GM21576 (cell line): ENCODE results near the gene NKTR.
A peak's percentile ranks its signal among the peaks of the same experiment; 100 is the strongest.
"Not testable (repeated sequence)": the region's sequence is repeated elsewhere in the genome, so short reads cannot be mapped to it uniquely, and the experiment has no call there.

Source experiments
- ATAC-seq: cut with Tn5 transposase; IDR thresholded peaks from one replicate; pipeline ENCODE4 v1.9.1; 2021; ENCODE audit warnings: mild to moderate bottlenecking, moderate library complexity; ENCODE audit not compliant: unreplicated experiment

Gene NKTR

DNA sequence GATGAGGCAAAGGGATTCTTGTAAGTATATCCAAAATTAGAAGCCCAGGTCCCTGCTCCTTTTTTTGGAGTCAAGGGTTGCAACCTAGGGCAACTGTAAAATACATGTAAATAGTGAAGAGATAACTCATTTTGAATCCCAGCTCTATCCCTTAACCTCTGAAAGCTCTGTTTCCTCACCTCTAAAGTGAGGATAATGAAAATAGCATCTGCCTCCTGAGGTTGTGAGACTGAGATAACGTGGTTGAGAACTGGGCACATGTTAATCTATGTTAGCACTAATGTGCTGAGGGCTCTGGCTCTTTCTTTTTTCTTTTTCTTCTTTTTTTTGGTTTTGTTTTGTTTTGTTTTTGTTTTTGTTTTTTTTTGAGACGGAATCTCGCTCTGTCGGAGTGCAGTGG lies 4.8 kb upstream of the NKTR start:
- no peak for ATAC-seq

DNA sequence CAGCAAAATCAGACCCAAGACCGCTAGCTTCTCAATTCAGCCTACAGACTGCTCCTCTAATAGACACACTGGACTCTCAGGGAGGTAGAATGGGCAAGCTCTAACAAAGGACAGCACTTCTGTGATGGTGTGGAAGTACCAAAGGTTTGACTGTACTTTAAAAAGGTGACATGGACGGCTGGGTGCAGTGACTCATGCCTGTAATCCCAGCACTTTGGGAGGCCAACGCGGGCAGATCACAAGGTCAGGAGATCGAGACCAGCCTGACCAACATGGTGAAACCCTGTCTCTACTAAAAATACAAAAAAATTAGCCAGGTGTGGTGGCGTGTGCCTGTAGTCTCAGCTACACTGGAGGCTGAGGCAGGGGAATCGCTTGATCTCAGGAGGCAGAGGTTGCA lies 3.4 kb upstream of the NKTR start:
- not testable (repeated sequence) for ATAC-seq

DNA sequence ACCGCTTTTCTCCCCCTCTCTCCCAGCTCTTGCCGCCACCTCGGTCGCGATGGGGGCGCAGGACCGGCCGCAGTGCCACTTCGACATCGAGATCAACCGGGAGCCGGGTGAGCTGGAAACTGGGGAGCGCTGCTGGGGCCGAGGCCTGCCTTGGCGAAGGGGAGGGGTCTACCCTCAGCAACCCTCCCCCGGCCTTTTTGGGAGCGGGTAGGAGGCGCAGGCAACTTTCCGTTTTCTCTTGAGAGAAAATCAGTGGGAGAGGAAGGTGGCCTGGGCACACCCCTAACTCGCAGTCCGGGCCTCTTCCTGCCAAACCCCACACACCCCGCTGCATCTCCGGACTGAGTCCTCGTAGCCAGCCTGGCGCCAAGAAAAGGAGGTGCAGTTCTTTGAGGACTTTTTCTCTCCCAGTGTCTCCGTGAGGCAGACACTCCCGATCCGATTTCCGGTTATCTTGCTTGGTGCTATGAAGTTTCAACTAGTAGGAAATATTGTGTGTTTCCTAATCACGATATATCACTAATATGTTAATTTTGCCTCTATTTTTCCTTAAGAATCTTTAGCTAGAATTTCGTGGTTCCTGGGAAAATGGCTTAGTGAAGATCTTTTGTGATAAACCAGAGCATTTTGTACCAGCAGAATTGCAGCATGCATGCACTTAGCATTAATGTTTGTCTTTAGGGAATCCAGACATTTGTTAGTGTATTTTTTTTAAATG lies 631 bp downstream of the NKTR start:
- ATAC-seq = peak; percentile 25

DNA sequence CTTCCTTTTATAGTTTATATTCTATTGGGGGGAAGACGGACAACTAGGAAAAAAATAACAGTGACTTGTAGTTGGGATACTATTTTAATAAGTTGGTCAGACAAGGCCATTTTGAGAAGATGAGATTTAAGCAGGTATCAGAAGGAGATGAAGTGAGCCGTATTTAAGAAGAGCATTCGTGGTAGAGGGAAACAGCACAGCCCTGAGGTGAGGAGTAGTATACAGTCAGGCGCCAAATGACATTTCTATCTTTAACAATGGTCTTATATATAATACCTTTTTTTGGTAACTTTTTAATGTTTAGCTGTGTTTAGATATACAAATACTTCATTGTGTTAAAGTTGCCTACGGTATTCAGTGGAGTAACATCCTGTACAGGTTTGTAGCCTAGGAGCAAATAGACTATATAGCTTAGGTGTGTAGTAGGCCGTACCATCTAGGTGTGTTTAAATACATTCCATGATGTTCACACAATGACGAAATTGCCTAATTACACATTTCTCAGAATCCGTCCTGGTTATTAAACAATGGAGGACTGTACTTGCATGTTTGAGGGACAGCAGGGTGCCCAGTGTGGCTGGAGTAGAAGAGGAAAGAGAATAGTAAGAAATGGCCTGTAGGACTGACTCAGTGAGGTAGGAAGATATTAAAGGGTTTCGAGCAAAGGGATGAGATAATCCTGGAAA lies 1.6 kb downstream of the NKTR start:
- ATAC-seq = no peak

DNA sequence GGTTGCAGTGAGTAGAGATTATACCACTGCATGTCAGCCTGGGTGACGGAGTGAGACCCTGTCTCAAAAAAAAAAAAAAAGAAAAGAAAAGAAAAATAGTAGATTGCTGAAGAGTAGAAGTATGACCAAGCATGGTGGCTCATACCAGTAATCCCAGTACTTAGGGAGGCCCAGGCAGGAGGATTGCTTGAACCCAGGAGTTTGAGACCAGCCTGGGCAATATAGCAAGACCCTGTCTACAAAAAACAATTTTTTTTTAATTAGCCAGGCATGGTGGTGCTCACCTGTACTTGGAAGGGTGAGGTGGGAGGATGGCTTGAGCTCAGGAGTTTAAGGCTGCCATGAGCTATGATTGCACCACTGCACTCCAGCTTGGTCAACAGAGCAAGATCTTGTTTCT lies 2.5 kb downstream of the NKTR start:
- ATAC-seq = no peak

DNA sequence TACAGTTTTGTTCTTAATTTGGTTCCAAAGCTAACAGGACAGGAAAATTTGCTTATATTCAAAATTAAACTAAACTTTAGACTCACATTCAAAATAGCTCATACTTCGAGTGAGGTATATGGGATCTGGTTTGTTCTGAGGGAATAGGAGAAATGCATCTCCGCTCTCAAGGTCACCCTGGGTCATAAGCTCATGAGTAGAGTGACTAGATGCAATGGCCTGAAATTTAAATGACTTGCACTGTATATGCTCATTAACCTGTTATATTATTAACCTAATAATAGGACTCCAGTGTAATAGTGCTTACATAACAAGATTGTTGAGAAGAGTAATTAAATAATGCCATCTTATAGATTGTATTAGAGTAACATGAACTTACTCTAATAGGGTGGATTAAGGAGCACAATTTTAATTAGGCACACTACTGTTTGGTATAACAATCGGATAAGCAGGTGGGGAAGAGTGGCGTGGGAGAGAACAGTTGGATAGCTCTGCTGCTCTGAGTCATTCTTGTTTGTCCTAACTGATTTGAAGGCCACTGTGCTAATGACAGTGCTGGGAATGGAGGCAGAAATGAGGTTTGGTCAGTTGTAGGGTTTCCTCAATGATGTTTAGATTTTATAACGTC lies 5.2 kb downstream of the NKTR start:
- ATAC-seq = no peak

DNA sequence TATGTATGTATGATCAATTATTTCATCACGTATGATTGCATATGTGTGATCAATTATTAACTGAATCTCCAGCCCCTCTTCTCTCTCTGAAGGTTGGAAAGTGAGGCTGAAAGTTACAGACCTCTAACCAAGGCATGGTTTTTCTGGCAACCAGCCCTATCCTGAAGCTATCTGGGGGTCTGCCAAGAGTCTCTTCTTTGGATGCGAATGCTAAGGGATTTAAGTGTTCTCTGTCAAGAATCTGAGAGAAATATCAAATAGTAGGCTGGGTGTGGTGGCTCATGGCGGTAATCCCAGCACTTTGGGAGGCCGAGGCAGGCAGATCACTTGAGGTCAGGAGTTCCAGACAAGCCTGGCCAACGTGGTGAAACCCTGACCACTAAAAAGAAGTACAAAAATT lies 8.1 kb downstream of the NKTR start:
- no peak for ATAC-seq

DNA sequence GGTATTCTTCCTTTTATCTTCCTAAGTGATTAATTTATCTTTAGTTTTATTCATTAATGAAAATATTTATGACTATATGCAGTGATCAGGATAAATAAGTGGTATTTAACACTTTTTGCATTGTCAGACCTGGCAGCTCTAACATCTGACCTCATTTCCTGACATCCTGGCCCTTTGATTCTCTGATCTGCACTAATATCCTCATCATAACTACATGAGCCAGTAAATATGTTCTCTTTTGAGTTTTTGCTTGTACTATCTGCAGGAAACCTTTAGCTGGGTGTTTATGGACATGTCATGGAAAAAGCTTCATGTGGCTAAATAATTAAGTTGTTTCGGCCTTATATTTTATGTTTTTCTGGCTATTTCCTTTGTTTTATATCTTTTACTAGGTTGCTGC lies 10.5 kb downstream of the NKTR start:
- no peak for ATAC-seq

DNA sequence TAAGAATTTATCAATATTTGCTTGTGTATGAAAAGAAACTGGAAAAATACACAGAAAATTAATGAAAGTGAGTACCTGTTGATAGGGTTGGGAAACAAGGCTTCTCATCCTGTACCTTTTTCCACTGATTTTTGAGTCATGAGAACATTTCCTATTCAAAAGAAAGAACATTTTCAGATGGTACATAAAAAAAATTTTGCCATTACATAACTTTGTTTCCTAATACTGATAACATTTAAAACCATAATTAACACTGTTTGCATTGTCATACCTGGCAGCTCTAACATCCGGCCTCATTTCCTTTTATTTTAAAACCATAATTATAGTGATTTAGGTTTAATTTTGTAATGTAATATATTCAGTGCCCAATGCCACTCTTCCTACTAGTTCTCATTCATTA lies 11.7 kb downstream of the NKTR start:
- no peak for ATAC-seq

DNA sequence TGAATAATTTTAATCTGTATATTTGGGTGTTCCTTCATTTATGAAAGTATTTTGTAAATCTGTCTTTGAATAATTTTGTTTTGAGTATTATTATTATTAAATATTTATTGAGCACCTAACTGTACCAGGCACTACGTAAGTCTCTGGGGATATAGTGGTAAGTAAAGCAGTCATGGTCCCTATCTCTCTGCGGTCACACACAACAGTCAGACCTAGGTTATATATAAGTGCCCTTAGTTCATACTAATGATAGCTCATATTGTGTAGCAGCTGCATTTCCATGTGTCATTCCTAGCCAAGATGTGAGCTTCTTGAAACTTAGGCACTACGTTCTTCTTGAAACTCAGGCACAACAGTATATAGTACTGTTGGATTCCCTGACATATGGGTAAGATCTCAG lies 12.4 kb downstream of the NKTR start:
- ATAC-seq = peak; percentile 75

DNA sequence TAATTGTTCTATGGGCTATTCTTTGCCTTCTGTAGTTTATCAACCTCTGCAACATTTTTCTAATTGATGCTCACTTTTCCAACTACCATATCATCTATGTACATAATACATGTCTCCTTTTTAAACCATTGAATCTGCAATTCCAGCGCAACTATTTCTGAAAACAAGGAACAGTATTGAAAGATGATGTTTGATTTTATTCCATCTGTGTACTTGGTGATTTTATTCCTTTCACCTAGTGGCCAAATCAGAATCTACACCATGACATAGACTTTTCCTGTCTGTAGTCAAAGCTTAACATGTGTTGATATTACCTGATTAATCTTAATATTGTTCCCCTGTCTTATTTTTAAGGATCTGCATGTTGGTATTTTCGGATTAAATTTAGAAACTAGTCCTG lies 13.0 kb downstream of the NKTR start:
- ATAC-seq = no peak

DNA sequence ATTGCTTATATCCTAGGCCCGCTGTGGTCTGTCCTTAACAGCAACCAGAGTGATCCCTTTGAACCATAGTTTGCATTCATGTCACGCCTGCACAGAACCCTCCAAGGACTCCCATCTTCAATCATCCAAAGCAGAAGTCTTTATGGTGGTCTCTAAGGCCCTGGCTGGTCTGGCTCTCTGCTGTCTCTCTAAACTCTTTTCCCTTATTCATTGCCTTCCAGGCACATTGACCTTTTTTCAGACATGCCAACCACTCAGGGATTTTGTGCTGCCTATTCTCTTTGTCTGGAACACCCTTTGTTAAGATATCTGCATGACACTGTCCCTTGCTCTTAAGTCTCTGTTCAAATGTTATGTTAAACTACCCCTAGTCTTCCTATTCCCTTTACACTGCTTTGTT lies 31.1 kb downstream of the NKTR start:
- no peak for ATAC-seq

DNA sequence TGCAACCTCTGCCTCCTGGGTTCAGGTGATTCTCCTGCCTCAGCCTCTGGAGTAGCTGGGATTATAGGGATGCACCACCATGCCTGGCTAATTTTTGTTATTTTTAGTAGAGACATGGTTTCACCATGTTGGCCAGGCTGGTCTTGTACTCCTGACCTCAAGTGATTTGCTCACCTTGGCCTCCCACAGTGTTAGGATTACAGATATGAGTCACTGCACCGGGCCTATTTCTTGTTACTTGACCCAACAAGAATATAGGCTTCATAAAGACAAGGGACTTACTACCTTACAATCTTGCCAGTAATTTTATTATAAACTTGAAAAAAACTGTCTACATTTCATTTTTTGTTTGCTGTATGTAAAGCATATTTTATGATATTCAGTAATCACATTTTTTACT lies 31.7 kb downstream of the NKTR start:
- ATAC-seq = no peak

DNA sequence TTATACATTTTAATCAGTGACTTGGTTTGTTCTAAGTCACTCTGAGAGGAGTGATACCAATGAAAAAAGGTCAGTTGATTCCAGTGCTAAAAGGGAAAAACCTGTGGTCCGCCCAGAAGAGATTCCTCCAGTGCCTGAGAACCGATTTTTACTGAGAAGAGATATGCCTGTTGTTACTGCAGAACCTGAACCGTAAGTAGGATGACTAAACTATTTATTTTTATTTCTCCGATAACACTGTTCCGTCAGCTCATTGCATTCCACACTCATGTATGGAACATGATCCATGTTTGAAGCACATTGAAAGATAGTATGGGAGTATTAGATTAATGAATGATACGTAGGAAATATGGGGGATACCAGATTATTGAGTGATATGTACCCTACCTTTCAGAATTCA lies 33.1 kb downstream of the NKTR start:
- ATAC-seq = no peak

DNA sequence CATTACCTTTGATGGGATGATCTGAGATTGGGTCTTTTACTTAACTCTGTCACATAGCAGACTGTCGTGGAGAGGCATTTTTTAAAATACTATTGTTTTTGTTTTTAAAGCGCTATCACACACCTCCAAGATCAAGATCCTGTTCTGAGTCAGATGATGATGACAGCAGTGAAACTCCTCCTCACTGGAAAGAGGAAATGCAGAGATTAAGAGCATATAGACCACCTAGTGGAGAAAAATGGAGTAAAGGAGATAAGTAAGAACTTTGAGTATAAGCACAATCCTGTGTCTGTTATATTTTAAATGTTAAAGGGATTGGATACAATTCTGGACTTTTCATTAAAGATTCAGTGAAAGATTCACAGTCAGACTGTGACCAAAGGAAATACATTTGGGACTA lies 34.6 kb downstream of the NKTR start:
- ATAC-seq = no peak

DNA sequence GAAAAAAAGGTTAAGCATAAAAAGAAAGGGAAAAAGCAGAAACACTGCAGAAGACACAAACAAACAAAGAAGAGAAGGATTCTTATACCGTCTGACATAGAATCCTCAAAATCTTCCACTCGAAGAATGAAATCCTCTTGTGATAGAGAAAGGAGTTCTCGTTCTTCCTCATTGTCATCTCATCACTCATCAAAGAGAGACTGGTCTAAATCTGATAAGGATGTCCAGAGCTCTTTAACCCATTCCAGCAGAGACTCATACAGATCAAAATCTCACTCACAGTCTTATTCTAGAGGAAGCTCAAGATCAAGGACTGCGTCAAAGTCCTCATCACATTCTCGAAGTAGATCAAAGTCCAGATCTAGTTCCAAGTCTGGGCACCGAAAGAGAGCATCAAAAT lies 36.5 kb downstream of the NKTR start:
- ATAC-seq = no peak

DNA sequence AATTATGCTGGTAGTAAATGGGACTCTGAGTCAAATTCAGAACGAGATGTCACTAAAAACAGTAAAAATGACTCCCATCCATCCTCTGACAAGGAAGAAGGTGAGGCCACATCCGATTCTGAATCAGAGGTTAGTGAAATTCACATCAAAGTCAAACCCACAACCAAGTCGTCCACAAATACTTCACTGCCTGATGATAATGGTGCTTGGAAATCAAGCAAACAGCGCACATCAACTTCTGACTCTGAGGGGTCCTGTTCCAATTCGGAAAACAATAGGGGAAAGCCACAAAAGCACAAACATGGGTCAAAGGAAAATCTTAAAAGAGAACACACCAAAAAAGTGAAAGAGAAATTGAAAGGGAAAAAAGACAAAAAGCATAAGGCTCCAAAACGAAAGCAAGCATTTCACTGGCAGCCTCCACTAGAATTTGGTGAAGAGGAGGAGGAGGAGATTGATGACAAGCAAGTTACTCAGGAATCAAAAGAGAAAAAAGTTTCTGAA lies 37.9 kb downstream of the NKTR start:
- no peak for ATAC-seq

DNA sequence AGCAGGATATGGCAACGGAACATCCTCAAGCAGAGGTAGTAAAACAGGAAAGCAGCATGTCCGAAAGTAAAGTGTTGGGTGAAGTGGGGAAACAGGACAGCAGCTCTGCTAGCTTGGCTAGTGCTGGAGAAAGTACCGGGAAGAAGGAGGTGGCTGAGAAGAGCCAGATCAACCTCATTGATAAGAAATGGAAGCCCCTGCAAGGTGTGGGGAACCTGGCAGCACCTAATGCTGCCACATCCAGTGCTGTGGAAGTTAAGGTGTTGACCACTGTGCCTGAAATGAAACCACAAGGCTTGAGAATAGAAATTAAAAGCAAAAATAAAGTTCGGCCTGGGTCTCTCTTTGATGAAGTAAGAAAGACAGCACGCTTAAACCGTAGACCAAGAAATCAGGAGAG lies 38.7 kb downstream of the NKTR start:
- ATAC-seq = no peak

DNA sequence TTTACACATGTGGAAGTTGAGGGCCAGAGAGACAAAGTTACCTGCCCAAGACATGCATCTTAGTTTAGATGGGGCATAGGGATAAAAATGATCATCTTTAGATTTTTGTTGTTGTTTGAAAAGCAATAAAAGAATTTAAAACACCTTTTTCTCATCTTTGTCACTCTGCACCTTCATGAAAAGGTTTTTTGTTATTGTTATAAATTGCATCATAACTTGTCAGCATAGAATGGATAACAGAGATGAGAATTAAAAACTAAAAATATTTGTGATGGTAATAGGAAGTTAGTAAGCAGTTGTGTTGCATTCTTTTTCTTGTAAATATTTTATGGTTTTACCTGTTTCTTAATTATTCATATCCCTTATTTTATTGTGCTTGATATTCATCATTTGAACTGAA lies 39.6 kb downstream of the NKTR start:
- no peak for ATAC-seq

DNA sequence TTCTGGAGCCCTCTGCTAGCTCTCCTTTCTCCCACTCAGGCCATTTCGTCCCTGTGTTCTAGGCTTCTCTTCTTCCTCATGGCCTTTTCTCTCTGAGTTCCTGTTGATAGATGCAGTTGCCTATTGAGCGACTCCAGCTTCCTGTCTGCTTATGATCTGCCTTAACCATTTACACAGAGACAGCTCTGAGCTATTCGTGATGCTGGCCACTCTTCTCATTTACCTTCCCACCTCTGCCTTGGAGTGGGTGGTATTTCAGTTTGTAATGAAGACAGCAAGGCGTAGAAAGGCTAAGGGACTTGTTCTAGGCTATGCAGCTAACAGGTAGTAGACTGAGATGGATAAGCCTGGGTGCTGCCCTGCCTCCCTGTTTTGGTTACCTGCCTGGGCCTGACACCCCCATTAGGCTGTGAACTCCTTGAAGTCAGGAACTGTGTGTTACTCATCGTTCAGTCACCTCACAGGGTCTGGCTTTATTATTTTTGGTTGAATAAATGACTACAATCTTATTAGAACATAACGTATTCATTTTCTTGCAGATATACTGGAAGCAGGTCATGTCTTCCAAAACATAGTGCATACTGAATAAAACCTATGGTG lies 40.4 kb downstream of the NKTR start:
- no peak for ATAC-seq

DNA sequence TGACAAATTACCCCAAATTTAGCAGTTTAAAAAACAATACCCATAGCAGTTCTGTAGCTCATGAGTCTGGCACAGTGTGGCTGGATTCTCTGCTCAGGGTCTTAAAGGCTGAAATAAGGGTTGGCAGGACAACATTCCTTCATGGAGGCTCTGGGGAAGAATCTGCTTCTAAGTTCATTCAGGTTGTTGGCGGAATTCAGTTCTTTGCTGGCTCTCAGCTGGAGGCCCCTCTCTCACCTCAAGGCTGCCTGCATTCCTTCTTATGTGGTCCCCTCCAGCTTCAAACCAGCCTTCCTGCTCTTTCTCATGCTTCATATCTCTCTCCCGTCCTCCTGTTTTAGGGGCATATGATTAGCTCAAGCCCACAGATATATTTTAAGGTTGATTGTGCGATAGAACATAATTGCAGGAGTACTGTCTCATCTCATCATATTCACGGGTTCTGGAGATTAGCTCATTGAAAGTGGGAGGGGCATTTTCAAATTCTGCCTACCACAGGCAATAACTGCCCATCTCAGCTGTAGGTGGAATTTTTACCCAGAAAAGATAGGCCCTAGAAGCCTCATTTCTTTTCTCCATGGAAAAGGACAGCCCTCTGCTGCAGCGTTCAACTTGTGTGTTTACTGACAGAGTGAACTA lies 47.5 kb downstream of the NKTR start:
- ATAC-seq = no peak
